Progenitor cell of endocrine pancreas (in vitro differentiated cells): ENCODE data around the gene TM4SF1. TPM values are rescaled to one million over a fixed set of nuclear protein-coding genes. Genes with fewer than 3 reads are reported as not detected.

Source experiments
- DNase-seq: peaks from one replicate; pipeline ENCODE4 v3.0.0; 2021; ENCODE audit warnings: low spot score; ENCODE audit not compliant: unreplicated experiment
- H3K27ac Mint-ChIP-seq: 2 replicates; pipeline ENCODE4 v1.8.0; 2021; ENCODE audit warnings: mild to moderate bottlenecking, moderate library complexity, mixed read lengths
- H3K27me3 Mint-ChIP-seq: 2 replicates; pipeline ENCODE4 v1.8.0; 2021; ENCODE audit warnings: mixed read lengths
- H3K36me3 Mint-ChIP-seq: 2 replicates; pipeline ENCODE4 v1.8.0; 2022; ENCODE audit warnings: mixed read lengths; ENCODE audit not compliant: insufficient read depth
- H3K4me1 Mint-ChIP-seq: 2 replicates; pipeline ENCODE4 v1.8.0; 2021; ENCODE audit warnings: low read depth, mixed read lengths
- H3K4me3 Mint-ChIP-seq: 2 replicates; pipeline ENCODE4 v1.8.0; 2021; ENCODE audit warnings: low read depth, mild to moderate bottlenecking, moderate library complexity, mixed read lengths
- H3K9me3 Mint-ChIP-seq: 2 replicates; pipeline ENCODE4 v1.8.0; 2021; ENCODE audit warnings: low read depth, mixed read lengths
- total RNA-seq: library from RNA; stranded (reverse); gene quantifications from 2 replicates; pipeline ENCODE4 v1.2.1, GENCODE V29; 2021
- TF ChIP-seq, protein P1 (sequence below): fragments of 200-600 bp; sonication (generic); IDR thresholded peaks from one replicate; pipeline ENCODE4 v1.5.0; 2021; ENCODE audit warnings: antibody characterized with exemption, mild to moderate bottlenecking; ENCODE audit not compliant: unreplicated experiment

The TM4SF1 gene
- total RNA-seq, 1 donor from 2014 or later = 2.1 TPM

- TF ChIP-seq, protein P1, sequence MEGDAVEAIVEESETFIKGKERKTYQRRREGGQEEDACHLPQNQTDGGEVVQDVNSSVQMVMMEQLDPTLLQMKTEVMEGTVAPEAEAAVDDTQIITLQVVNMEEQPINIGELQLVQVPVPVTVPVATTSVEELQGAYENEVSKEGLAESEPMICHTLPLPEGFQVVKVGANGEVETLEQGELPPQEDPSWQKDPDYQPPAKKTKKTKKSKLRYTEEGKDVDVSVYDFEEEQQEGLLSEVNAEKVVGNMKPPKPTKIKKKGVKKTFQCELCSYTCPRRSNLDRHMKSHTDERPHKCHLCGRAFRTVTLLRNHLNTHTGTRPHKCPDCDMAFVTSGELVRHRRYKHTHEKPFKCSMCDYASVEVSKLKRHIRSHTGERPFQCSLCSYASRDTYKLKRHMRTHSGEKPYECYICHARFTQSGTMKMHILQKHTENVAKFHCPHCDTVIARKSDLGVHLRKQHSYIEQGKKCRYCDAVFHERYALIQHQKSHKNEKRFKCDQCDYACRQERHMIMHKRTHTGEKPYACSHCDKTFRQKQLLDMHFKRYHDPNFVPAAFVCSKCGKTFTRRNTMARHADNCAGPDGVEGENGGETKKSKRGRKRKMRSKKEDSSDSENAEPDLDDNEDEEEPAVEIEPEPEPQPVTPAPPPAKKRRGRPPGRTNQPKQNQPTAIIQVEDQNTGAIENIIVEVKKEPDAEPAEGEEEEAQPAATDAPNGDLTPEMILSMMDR = no peak
- Mint-ChIP-seq H3K36me3 (no peaks in the 10 kb centered on the region), H3K27ac (no peak overlapping the region), H3K4me1 (peaks cover 27% of the 10 kb centered on the region), H3K27me3 (no peaks in the 10 kb centered on the region), H3K9me3 (no peaks in the 10 kb centered on the region), H3K4me3 (no peak overlapping the region)
- DNase-seq = no peak
Measured at GRCh38 chr3:149319750-149320149, 57.7 kb downstream of the TM4SF1 start.

Other genes with a start within 250 kb of the TM4SF1 start
- gene HPS3, start 248.0 kb downstream of the TM4SF1 start, total RNA-seq = 24.1 and 26.2 TPM in 2 replicates
- 0.93 and 1.0 TPM in 2 replicates for gene CP, start 155.8 kb downstream of the TM4SF1 start, total RNA-seq
- 0.36 TPM in 1 of 2 replicates, not detected in the other for gene TM4SF18, start 44.0 kb downstream of the TM4SF1 start, total RNA-seq
- gene TM4SF4, start 97.0 kb upstream of the TM4SF1 start, total RNA-seq = 314 and 357 TPM in 2 replicates